GM23248 (cell line): ENCODE results near the gene ANTKMT.

ENCODE experiments used
- EZH2 ChIP-seq: fragments of 200-600 bp; sonication (generic); IDR thresholded peaks from 2 replicates; pipeline ENCODE4 v1.6.1; 2018; ENCODE audit warnings: antibody characterized with exemption, mild to moderate bottlenecking; ENCODE audit not compliant: insufficient read depth, poor library complexity, severe bottlenecking
- EZH2phosphoT487 ChIP-seq: fragments of 200-600 bp; sonication (generic); IDR thresholded peaks from 2 replicates; pipeline ENCODE4 v1.6.1; 2018; ENCODE audit warnings: antibody characterized with exemption, moderate library complexity, mild to moderate bottlenecking, low read depth; ENCODE audit not compliant: insufficient read depth

DNA sequence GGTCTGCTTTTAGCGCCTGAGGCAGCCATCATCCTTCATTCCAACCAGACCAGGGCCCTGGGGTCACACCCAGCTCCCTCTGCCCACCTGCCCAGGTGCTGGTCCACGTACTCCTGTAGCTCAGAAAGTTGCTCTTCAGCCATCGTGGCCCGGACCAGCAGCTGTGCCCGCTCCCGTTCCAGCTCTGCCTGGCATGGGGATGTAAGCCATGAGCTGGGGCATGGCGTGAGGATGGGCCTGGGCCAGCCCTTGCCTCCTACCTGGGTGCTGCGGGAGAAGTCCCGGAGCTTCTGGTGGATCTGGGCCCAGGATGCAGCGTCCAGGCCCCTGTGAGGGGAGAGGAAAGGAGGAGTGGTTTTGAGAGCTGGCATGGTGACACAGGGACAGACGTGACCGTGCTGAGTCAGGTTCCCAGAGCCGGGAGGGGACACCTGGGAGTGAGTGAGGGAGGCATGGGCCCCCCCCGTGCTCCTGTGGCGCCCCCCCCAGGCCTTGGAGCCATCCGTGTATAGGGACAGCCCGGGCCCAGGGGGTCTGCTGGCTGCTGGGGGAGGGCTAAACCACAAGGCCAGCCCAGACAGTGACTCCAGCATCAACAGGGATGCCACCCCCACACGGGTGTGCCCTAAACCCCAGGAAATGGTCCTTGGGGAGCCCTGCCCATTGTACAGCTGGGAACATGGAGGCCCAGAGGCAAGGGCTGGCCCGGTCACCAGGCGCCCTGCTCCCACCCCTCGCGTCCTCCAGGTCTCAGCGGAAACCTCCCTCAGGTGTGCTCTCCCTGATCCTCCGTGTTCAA lies 2.1 kb downstream of the ANTKMT start:
- TF ChIP-seq EZH2 (no peak), EZH2phosphoT487 (no peak)
